HG02798 (cell line): ENCODE results near the gene POLR2I.
"Not testable (repeated sequence)": the region's sequence is repeated elsewhere in the genome, so short reads cannot be mapped to it uniquely, and the experiment has no call there.

Experiments used
- ATAC-seq: cut with Tn5 transposase; IDR thresholded peaks from one replicate; pipeline ENCODE4 v1.9.1; 2021; ENCODE audit warnings: mild to moderate bottlenecking; ENCODE audit not compliant: unreplicated experiment, poor library complexity

The POLR2I gene

DNA sequence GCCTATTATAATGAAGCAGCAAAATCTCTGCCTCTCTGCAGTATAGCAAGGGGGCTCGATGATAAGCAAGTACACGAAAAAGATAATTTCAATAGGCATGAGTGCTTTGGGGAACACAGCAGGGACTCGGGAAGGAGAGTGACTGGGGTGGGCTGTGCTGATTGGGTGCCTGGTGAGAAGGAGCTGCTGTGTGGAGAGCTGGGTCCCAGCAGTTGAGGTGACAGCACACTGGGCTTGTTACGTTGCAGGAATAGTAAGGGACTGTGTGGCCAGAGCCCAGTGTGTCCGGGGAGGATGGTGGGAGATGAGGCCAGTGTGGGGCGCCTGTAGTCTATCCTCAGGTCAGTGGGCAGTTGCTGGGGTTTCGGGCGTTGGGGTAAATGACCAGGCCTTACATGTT is 42.6 kb downstream of the POLR2I start:
- ATAC-seq, result no peak

- not testable (repeated sequence) for ATAC-seq
These were observed 45.7 kb downstream of the POLR2I start for GRCh38 chr19:36068810-36069499.

DNA sequence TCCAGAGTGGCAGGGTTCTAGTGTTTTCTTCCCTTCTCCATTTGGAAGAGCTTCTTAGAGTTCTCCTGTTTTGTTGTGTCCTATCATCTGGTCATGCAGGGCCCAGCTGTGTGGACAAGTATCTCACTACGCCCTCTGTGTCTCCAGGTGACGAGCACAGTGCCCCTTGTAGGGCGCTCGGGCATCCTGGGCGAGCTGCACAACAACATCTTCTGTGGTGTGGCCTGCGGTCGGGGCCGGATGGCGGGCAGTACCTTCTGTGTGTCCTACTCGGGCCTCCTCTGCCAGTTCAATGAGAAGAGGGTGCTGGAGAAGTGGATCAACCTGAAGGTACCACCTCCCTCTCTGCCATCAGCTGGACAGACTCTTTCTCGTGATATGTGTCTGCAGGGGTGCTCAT is 47.0 kb downstream of the POLR2I start:
- ATAC-seq, result no peak

DNA sequence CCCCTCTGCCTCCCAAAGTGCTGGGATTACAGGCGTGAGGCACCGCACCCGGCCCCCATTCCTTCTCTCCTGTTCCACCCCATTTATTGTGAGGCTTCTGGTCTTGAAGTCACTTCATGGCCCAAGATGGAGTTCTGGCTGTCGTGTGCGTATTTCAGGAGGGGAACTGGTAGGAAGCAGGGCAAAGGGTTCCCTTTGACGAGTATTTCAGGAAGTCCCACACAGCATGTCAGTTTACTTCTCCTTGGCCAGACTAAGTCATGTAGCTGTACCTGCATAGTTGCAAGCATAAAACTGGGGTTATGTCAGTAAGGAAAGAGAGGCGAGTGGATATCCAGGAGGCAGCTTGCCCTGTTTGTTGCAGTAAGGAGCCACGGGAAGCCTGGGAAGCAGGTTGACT is 49.8 kb downstream of the POLR2I start:
- no peak for ATAC-seq
